ENCODE results near the gene ACOXL. TPM values are rescaled to one million over a fixed set of nuclear protein-coding genes. Genes with fewer than 3 reads are reported as not detected.
"Not testable (repeated sequence)": the region's sequence is repeated elsewhere in the genome, so short reads cannot be mapped to it uniquely, and the experiment has no call there.

Gene ACOXL
- polyA plus RNA-seq, 4 donors: 0.45 to 0.93 (median 0.73) TPM

DNA sequence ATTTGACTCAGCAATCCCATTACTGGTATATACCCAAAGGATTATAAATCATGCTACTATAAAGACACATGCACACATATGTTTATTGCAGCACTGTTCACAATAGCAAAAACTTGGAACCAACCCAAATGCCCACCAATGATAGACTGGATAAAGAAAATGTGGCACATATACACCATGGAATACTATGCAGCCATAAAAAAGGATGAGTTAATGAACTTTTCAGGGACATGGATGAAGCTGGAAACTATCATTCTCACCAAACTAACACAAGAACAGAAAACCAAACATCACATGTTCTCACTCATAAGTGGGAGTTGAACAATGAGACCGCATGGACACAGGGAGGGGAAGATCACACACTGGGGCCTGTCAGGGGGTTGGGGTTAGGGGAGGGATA lies 350.3 kb downstream of the ACOXL start:
- not testable (repeated sequence) for DNase-seq (ENCODE audit: low read depth in 4 of 4, low spot score in 3 of 4)

GRCh38 chr2:111091811-111092211 lies 359.4 kb downstream of the ACOXL start:
- DNase-seq (ENCODE audit: low read depth in 4 of 4, low spot score in 3 of 4): no peak

DNA sequence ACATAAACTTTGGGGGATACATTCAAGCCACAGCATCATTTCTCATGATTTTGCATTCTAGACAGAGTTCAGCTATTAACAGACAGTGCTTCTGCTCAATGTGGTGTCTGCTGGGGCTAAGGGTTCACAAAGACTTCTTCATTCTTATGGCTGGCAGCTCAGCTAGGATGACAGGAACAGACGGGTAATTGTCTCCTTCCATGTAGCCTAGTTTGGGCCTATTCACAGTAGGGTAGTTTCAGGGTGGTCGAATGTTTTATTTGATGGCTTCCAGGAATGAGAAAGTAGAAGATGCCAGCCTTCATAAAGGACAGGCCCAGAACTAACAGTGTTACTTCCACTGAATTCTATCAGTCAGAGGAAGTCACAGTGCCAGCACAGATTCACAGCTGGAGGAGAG lies 362.3 kb downstream of the ACOXL start:
- no peak for DNase-seq (ENCODE audit: low read depth in 4 of 4, low spot score in 3 of 4)

DNA sequence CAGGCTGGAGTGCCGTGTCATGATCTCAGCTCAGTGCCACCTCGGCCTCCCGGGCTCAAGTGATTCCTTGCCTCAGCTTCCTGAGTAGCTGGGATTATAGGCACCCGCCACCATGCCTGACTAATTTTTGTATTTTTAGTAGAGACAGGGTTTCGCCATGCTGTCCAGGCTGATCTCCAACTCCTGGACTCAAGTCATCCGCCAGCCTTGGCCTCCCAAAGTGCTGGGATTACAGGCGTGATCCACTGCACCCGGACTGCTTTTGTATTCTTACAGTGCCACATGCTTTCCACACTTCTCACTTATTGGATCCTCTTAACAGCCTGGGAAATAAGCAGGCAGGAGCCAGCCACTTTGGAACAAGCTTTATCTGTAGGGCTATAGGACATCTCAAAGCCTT lies 363.1 kb downstream of the ACOXL start:
- no peak for DNase-seq (ENCODE audit: low read depth in 4 of 4, low spot score in 3 of 4)

GRCh38 chr2:111099402-111099801 lies 367.0 kb downstream of the ACOXL start:
- DNase-seq (ENCODE audit: low read depth in 4 of 4, low spot score in 3 of 4): no peak

GRCh38 chr2:111100087-111100764 lies 367.9 kb downstream of the ACOXL start:
- no peak for DNase-seq (ENCODE audit: low read depth in 4 of 4, low spot score in 3 of 4)

- DNase-seq (ENCODE audit: low read depth in 4 of 4, low spot score in 3 of 4): no peak
These were observed 368.4 kb downstream of the ACOXL start for GRCh38 chr2:111100765-111101162.

DNA sequence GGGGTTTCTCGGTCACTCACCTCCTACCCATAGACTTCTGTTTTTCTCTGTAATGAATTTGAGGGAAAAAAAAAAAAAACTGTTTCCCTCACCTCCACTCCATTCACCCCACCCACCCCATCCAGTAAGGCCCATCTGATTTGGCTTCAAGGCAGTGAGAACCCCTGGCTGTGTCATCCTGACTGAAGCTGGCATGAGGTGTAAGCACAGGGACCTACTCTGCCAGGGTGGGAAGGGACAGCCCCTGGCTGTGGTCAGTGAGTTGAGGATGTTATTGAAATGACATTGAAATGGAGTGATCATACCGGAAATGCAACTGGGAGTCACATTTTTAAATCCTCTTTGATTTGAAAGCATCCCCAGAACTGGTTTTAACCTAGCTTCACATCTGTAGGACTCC lies 369.2 kb downstream of the ACOXL start:
- DNase-seq (ENCODE audit: low read depth in 4 of 4, low spot score in 3 of 4): no peak

GRCh38 chr2:111102216-111102615 lies 369.8 kb downstream of the ACOXL start:
- no peak for DNase-seq (ENCODE audit: low read depth in 4 of 4, low spot score in 3 of 4)

DNA sequence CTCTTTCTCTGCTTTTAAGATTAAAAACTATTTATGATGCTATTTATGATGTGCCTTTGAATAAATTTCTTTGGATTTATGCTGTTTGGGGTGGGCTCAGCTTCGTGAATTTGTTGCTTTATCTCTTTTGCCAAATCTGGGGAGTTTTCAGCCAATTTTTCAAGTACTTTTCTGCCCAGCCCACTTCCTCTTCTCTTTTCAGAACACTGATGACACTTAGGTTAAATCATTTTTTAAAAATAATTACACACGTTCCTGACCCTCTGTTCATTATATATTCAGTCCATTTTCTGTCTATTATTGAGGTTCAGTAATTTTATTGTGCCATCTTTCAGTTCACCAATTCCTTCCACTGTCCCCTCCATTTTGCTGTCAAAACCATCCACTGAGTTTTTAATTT lies 373.6 kb downstream of the ACOXL start:
- DNase-seq (ENCODE audit: low read depth in 4 of 4, low spot score in 3 of 4): no peak

DNA sequence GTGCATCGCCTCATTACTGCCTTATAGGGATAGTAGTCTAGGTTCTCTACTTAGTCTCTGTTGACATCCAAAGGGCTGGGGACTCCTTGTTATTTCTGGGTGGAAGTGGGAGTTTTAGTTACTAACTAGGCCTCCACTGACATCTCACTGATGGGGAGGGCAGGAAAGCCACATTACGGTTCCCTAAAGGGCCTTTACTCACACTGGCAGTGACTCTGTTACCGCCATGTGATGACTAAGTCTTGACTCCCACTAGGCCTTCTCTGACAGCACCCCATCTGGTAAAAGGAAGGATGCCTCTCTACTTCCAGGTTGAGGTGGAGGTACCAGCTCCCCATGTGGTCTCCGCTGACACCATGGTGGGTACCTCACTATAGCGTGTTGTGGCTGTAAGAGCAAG lies 374.3 kb downstream of the ACOXL start:
- no peak for DNase-seq (ENCODE audit: low read depth in 4 of 4, low spot score in 3 of 4)

DNA sequence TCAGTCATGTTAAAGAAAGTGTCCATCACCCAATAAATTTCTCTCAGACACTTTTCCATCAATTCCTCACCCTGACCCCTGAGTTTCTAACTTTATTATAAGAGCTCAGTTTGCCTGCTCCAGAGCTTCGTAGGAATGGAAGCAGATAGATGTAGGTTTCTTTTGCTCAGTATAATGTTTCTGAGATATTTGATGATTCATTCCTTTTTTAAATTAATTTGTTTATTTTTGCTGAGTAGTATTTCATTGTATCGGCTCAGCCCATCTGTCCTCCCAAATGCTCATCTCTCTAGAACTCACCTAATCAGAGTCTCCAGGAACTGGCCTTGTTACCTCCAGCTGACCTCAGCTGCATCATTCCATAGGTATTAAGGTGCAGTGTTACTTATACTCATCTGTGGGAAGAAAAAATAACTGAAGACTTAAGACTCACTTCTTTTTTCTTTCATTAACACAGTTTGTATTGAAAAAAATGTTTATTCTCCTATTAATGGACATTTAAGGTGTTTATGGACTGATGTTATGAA lies 376.4 kb downstream of the ACOXL start:
- DNase-seq (ENCODE audit: low read depth in 4 of 4, low spot score in 3 of 4): no peak

- no peak for DNase-seq (ENCODE audit: low read depth in 4 of 4, low spot score in 3 of 4)
These were observed 378.9 kb downstream of the ACOXL start for GRCh38 chr2:111111101-111111755.

DNA sequence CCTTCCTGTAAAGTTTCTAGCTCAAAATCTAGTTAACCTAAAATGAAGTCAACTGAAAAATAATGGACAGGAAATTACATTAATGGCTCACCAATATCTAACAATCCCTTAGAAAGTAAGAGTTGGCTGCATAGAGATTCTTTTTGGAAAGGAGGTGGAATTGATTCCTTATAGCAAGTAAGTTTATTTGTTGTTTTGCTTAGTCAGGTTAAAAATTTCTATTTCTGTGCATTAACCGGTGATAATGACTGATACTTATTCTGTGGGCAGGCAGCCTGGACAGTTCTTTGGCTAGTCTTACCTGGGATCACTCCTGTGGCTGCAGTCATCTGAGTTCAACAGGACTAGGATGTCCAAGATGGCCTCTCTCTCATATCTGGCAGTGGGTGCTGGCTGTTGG lies 381.5 kb downstream of the ACOXL start:
- no peak for DNase-seq (ENCODE audit: low read depth in 4 of 4, low spot score in 3 of 4)

- DNase-seq (ENCODE audit: low read depth in 4 of 4, low spot score in 3 of 4): no peak
These were observed 383.8 kb downstream of the ACOXL start for GRCh38 chr2:111116011-111116746.

- DNase-seq (ENCODE audit: low read depth in 4 of 4, low spot score in 3 of 4): peak in 3 of 4 donors; percentile 54 to 71 (median 63)
These were observed 384.6 kb downstream of the ACOXL start for GRCh38 chr2:111116843-111117597.

GRCh38 chr2:111117598-111118480 lies 385.5 kb downstream of the ACOXL start:
- DNase-seq (ENCODE audit: low read depth in 4 of 4, low spot score in 3 of 4): peak in 3 of 4 donors; percentile 20 to 26 (median 22)

GRCh38 chr2:111118481-111118980 lies 386.2 kb downstream of the ACOXL start:
- peak in 2 of 4 donors; percentile 12 to 20 for DNase-seq (ENCODE audit: low read depth in 4 of 4, low spot score in 3 of 4)
